ENCODE measurements around the gene PEDS1.

GRCh38 chr20:50189681-50190250 is 36.2 kb upstream of the PEDS1 start:
- TF ChIP-seq REST (tag by site-specific recombination; IDR thresholded peaks at IDR 0.05) (no peak), ZBTB44 (tag by site-specific recombination; IDR thresholded peaks at IDR 0.05) (no peak), ZNF530 (tag by site-specific recombination; IDR thresholded peaks at IDR 0.05; ENCODE audit: low read depth) (no peak)
